Stimulated activated CD4-positive, alpha-beta T cell treated with anti-CD3 and anti-CD28 coated beads, Interleukin-1b, Interleukin-23, amount 100 ng/mL, for 48 hours (primary cell): ENCODE data around the gene KYAT1.
A peak's percentile ranks its signal among the peaks of the same experiment; 100 is the strongest.

Experiments used
- DNase-seq: peaks from one replicate; pipeline ENCODE4 v3.0.0-alpha.2; 2020

KYAT1 gene

DNA sequence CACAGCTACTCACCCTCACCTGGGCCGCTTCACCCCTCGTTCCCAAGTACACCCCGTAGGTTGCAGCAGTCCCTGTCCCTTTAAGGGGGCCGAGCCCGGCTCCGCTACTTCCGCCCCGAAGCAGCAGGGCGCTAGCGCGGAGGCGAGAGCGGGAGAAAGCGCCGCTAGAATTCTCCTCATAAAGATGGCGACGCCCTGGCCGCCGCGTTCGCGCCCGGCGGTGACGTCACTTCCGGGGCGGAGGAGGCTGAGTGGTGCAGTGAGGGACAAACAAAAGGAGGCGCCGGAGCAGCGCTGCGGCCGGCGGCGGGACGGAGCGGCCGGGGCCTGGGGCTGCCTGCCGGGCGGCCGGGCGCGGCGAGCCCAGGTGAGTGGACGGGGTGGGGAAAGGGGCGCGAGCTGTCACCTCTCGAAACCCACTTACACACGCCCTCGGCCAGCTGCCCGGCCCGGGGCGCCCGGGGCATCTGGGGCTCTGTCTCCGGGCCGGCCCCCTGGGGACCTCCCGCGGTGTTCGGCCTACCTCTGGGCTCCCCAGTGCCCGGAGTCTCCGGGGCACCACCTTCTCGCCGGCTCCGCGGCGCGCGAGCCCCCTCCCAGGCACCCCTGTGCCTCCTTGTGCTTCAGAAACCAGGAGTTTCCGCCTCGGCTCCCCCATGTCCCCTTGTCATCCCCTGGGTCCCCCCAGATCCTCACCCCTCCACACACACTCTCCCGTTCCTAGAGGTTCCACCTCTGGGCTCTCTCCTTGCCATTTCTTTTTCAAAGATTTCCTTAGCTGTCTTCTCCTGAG, at the start of gene KYAT1, which contains the start of gene LRRC8A:
Gene KYAT1, minus strand, starts transcription at position 67 of the 793 bp plus-strand sequence. CDS start 36,545 bp downstream, outside the sequence.
Gene LRRC8A, plus strand, starts transcription at position 250 of the 793 bp plus-strand sequence. CDS start 25,032 bp downstream, outside the sequence.
- DNase-seq = peak; percentile 98

DNA sequence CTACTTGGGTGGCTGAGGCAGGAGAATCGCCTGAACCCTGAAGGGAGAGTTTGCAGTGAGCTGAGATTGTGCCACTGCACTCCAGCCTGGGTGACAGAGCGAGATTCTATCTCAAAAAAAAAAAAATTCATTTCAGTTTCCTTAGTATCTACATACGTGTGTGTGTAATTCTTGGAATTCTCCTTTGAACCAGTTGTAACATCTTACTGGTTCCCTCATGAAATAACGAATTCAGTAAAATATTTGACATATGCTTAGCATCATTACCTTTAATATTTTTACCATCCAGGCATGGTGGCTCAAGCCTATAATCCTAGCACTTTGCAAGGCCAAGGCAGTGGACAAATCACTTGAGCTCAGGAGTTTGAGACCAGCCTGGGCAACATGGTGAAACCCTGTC, 47.8 kb upstream of the KYAT1 start:
- DNase-seq = no peak

DNA sequence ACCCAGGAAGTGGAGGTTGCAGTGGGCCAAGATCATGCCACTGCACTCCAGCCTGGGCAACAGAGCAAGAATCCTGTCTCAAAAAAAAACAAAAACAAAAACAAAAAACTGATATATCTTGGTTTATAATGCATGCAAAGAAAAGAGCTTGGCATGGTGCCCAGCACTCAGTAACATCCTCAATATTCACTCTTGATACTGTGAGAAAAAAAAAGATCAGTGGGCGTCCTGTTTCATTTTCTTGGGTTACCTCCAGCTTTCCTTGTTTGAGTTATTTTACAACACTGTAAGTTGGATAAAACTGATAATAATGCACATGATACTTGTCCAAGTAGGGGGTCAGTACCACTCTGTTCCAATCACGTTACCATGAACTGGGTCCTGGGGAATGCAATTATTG, 46.9 kb upstream of the KYAT1 start:
- no peak for DNase-seq

DNA sequence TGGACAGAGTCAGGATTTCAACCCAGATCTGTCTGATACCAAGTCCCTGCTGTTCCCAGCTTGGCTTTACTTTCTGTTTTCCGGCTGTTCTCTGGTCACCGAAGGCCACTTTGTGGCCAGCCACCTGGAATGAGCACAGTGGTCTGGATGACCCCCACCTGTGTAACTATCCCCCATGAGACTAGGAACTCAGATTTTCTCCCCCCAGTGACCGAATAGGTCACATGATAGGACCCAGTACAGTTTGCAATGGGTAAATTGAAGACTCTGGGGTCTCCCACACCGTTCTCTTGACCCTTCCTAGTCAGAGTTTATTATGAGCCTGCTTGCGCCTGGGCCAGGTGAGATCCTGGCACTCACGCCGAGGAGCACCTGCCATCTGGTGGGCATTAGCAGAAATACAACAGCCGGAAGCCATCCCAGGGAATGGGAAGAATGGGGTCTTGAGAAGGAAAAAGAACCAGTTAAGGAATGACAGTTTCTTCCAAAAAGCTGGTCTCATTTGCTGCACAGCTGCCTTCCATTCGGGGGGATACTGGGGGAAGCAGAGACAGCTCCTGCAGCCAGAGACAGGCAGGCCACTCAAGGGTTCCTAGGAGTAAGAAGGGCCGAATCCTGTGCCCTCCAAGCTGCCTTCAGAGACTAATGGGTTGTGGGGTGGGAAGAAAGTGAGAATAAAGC, 46.1 kb upstream of the KYAT1 start:
- peak; percentile 41 for DNase-seq

DNA sequence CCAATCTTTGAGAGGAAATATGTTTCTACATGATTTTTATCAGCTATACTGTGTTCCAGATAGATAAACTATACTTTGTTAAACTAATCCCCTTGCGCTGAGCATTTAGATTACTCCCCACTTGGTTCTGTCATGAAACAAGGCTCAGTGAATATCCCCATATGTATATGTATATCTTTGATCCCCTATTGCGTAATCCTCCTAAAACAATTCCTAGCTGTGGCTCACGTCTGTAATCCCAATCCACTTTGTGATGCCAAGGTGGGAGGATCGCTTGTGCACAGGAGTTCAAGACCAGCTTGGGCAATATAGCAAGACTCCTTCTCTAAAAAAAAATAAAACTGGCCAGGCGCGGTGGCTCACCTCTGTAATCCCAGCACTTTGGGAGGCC, 41.7 kb upstream of the KYAT1 start:
- no peak for DNase-seq

DNA sequence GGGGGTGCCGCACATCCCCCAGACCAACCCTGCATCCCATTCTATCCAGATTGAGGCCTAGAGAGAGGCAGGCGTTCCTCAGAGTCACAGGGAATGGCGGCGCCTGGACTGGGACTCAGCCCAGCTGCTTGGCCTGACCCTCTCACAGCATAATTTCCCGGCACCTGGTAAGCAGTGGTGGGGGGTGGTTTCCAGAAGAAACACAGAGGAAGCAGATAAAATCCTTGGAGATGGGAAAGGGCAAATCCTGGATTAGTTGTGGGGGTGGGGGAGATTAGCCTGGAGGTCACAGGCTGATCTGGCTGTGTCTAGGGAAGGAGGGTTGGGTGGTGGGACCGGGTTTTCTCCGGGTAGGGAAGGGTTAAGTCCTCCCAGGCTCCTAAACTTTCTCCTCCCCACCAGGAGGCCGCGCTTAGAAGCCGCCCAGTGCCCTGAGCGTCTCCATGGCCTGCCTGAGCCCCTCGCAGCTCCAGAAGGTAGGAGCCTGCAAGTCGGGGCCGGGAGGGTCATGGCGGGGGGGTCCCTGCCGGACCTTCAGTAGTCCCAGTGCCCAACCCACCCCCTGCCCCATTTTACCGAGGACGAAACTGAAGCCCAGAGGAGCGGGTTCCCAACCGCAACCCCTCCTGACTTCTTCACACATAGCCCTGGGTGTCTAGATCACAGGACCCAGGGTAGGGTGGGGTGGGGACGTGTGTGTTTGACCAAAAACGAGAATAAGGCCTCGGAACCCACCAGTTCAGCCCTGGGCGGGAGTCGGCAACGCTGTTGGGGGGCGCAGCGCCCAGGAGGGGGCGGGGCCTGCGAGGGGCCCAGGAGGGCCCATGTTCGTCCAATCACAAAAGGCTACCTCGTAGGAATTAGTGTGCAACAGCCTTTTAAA, 40.4 kb upstream of the KYAT1 start:
- DNase-seq = no peak

DNA sequence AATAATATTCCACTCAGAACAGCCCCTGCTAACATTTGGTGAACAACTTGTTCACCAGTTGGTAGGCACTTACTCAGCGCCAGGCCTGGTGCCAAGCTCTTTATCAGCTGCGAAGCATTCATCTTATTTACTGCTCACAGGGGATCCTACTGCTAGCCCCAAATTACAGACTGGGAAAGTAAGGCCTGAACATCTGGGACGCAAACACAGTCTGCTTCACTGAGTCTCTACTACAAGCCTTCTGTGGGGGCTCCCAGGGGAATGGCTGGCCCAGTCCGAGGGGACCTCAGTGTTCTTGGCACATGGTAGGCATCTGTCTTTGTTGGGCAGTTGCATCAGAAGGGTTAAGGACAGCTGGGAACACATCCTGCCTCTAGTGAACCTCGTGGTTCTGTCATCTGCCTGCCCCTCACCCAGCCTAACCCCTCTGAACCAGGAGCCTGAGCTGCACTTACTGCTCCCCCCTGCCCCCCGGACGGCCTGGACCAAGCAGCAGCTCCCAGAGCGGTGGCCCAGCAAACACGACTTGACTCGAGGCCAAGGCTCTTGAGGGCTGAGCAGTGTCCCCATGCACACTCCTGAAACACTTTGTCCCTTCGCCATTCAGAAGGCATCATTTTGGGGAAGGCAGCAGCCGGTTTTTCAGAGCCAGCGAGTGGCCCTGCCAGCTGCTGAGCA, 38.8 kb upstream of the KYAT1 start, which contains the start of gene PHYHD1:
Gene PHYHD1, plus strand, starts transcription at position 602 of the 678 bp plus-strand sequence. CDS start 1,342 bp downstream, outside the sequence.
- DNase-seq = no peak

DNA sequence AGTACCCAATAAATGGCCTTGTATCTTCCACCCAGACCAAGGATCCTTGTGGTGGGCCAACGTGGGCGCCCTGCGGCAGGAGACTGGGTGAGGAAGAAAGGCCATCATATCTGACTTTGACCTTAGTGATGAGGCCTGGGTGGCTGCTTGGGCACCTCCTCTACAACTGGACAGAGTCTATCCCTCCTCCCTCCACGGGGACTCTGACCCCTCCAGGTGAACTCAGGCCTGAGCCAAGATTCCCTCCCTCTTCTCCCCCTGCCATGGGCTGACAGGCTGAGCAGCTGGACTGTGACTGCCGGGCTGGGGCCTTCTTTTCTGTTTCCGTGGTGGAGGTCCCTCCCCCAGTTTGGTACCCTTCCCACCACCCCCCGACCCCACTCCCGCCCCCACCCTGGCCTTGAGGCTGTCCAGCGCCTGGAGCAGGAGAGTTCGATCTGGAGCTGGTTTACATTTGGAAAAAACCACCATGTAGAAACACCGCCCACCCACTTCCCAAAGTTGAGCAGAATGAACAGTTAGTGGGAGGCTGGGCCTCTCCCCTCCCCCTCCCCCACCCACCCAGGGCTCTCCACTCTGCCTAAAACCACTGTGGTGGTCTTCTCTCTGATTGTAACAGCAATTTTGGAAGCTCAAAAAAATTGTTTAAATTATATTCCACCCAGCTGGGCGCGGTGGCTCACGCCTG, 37.8 kb upstream of the KYAT1 start:
- no peak for DNase-seq

DNA sequence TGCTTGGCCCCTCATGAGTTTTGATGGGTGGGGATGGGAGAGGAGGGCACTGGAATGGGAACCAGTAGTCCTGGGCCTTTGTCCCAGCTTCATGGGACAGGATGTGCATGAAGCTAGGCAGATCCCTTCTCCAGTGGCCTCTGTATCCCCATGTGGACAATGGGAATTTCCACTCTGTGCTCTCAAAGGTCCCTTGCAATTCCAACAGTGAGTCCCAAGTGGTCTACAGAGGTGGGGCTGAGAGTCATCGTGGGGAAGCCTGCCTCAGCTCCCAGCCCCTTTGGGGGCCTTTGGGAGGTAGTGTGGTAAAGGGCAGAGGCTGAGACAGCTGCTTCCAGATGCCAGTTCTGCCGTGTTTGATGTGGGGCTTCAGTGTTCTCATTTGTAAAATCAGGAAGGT, 37.2 kb upstream of the KYAT1 start:
- DNase-seq = no peak

DNA sequence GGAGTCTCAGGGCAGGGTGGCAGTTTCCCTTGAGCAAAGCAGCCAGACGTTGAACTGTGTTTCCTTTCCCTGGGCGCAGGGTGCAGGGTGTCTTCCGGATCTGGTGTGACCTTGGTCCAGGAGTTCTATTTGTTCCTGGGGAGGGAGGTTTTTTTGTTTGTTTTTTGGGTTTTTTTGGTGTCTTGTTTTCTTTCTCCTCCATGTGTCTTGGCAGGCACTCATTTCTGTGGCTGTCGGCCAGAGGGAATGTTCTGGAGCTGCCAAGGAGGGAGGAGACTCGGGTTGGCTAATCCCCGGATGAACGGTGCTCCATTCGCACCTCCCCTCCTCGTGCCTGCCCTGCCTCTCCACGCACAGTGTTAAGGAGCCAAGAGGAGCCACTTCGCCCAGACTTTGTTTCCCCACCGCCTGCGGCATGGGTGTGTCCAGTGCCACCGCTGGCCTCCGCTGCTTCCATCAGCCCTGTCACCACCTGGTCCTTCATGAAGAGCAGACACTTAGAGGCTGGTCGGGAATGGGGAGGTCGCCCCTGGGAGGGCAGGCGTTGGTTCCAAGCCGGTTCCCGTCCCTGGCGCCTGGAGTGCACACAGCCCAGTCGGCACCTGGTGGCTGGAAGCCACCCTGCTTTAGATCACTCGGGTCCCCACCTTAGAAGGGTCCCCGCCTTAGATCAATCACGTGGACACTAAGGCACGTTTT, 35.5 kb upstream of the KYAT1 start:
- DNase-seq = no peak

DNA sequence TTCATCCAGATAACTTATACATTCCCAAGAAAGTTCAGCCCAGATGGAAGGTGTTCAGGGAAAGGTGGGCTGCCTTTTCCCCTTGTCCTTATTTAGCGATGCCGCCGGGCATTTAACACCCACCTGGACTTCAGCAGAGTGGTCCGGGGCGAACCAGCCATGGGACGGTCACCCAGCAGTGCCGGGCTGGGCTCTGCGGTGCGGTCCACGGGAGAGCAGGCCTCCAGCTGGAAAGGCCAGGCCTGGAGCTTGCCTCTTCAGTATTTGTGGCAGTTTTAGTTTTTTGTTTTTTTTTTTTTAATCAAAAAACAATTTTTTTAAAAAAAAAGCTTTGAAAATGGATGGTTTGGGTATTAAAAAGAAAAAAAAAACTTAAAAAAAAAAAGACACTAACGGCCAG, 35.0 kb upstream of the KYAT1 start:
- DNase-seq = no peak

DNA sequence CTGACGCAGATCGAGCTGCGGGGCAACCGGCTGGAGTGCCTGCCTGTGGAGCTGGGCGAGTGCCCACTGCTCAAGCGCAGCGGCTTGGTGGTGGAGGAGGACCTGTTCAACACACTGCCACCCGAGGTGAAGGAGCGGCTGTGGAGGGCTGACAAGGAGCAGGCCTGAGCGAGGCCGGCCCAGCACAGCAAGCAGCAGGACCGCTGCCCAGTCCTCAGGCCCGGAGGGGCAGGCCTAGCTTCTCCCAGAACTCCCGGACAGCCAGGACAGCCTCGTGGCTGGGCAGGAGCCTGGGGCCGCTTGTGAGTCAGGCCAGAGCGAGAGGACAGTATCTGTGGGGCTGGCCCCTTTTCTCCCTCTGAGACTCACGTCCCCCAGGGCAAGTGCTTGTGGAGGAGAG, 34.5 kb upstream of the KYAT1 start:
- no peak for DNase-seq

DNA sequence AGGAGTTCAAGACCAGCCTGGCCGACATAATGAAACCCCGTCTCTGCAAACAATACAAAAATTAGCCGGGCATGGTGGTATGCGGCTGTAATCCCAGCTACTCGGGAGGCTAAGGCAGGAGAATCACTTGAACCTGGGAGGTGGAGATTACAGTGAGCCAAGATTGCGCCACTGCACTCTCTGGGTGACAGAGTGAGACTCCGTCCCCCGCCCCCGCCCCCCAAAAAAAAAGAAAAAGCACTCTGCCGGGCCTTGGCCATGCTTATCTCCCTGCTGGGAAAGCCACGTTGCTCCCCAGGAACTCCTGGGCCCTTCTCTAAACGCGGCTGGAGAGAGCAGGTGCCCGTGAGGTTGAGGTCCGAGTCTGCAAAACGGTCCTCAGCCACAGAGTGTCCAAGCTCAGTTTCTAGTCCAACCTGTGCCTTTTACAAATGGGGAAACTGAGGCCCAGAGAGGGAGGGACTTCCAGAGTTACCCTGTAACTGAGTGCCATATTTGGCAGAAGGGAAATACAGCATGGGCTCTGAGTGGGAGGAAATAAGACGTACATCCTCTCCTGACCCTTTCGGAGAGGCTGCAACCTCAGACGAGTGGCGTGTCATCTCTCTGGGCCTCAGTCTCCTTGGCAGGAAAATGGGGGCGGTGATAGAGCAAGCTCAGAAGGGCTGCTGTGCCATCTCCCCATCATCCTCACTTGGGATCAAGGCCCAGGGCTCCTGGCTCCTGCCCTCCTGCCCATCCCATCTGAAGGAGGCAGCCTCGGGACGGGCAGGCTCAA, 32.4 kb upstream of the KYAT1 start:
- no peak for DNase-seq

DNA sequence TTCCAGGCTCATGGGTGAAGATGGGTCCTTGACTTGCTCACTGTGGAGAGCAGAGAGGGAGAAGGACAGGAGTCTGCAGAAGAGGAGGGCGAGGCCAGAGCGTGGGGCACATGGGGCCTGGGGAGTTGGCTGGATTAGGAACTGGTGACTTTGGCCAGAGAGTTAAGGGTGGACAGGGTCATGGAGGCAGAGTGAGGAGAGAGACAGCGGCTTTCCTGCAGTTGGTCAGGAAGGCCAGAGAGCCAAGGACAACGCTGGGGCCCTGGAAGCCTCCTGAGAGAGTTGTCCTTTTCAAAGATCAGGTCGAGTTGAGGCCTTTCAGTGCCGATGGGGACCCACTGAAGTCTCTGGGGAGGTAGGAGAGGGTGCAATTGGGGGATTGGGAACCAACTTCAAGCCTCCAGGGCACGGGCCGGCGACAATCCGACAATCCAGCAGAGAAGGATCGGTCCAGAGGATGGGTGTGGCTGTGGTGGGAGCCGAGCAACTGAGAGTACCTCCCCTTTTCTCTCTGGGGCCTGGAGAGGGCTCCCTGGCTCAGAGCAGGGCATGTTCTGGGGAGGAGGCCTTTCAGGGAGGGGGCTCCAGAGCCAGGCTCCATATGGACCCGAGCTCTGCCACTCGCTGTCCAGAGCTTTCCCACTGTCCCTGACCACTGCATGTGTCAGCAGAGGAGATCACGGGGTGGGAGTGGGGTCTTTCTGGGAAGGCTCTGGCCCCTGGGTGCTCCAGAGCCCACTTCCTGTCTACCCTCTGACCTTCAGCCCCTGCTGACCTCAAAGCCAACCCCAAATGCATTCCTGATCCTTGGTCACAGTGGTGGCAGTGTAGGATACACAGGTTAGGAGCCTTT, 31.5 kb upstream of the KYAT1 start:
- DNase-seq = no peak

DNA sequence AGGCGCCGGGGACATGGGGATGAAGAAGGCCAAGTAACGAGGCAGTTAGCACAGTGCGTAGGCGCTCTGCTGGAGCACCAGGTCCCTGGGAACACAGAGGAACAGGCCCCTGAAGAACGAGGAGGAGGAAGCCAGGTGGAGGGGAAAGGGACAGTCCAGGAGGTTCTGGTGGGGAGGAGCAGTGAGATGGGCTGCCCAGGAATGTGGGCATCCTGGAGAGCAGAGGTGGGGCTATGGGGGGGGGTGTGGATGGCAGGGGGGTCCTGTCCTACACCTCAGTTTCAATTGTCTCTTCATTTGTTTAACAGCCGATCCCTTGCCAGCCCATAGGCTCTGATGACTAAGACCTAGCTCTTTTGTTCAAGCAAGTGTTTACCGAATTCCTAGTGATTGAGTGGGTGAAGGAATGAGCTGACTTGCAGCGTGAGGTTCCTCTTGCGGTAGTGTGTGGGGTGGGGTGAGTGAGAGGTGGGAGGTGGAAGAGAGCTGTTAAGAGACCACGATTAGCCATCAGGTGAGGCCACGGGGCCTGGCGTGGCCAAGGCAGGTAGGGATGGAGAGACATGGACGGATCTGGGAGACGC, 30.6 kb upstream of the KYAT1 start:
- peak; percentile 39 for DNase-seq

DNA sequence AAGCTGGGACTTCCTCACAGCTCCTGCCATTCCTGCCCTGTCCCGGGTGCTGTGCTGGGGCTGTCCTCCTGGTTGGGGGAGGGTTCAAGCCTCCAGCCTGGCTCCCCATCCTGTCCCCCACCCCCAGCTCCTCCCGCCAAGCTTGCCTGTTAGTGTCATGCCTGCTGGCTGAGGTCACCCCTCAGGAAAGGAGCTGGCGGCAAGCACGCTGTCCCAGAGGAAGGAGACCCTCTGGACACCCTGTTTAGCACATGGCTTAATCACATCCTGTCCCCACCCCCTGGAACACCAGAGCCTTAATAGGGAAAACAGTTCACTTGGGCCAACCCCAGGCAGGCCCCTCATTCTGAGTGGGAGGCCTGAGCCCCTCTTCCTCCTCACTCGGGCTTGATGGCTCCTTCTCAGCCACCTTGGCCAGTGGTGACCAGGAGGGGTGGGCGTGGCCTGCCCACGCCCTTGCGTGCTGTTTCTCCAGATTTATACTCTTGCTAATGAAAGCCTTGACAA, 29.8 kb upstream of the KYAT1 start:
- DNase-seq = no peak

DNA sequence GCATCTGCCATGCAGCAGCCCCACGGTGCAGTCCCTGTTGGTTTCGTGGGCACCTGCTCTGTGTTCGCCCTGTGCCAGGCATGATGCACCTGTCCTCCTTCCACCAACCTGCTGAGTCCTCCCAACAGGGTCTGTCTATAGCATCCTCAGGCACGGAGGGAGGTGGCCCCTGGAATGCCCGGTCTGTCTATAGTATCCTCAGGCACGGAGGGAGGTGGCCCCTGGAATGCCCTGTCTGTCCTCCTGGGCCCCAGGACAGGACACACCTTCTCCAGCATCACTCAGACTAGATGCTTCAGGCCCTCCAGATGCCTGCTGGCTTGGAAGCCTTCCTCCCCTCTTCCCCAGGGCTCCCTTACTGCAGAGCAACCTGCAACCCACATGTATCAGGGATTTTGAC, 29.2 kb upstream of the KYAT1 start:
- no peak for DNase-seq

DNA sequence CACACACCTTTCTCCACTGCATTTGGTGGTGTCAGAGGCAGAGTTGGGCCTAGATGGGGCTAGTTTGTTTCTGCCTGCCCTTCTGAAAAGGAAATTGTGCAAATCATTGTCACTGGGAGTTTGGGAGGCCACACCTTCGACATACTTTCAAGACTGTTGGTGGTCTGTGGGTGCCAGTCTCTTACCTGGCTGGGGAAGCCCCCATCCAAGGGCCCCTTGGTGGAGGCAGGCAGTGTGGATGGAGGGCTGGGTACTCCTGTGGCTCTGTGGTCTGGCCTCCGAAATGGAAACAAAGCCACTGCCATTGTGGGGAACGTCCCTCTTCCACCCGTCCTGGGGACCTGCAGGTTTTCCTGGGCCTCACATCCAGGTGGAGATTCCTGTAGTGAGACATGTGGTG, 28.1 kb upstream of the KYAT1 start:
- no peak for DNase-seq

DNA sequence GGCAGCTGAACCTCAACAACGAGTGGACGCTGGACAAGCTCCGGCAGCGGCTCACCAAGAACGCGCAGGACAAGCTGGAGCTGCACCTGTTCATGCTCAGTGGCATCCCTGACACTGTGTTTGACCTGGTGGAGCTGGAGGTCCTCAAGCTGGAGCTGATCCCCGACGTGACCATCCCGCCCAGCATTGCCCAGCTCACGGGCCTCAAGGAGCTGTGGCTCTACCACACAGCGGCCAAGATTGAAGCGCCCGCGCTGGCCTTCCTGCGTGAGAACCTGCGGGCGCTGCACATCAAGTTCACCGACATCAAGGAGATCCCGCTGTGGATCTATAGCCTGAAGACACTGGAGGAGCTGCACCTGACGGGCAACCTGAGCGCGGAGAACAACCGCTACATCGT, 26.6 kb upstream of the KYAT1 start:
- DNase-seq = no peak
